GM21528 (cell line): ENCODE data around the gene NKAIN2.
"Not testable (repeated sequence)": the region's sequence is repeated elsewhere in the genome, so short reads cannot be mapped to it uniquely, and the experiment has no call there.

Source experiments
- ATAC-seq: cut with Tn5 transposase; IDR thresholded peaks from one replicate; pipeline ENCODE4 v1.9.1; 2021; ENCODE audit warnings: mild to moderate bottlenecking, moderate library complexity; ENCODE audit not compliant: unreplicated experiment, low FRiP score

NKAIN2 gene

DNA sequence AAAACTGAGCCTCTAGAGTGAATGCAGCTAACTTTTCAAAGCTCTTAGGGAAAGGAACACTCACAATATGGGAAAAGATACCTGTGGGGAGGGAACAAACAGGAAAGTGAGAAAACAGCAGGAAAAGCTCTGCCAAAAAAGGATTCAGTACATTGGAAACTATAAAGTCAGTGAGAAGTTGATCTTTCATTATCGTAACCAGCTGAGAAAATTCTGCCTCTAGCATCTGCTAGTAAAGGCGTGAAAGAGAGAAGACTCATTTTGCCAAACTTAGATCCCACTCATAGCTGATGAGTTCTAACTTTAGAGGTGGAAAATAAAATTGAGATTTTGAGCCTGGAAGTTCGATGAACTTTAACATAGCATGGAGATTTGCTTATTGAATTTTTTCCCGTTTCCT lies 836.8 kb downstream of the NKAIN2 start:
- no peak for ATAC-seq

DNA sequence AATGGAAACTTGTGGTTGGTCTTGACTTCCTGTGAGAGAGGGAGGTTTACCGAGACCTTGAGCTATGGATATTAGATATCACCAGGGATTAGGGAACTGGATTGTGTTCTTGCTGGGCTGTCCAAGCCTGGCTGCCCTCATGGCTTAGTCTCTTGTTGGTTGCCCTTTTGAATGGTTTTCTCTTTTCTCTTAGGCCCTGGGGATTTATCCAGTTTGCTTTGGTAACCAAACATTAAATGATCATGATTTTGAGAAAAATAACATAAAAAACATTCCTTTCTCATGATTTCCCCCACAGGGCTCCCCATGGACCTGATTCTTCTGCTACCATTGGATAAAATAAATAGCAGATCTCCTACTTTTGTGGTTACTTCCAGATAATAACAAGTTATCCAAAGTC lies 852.2 kb downstream of the NKAIN2 start:
- no peak for ATAC-seq

DNA sequence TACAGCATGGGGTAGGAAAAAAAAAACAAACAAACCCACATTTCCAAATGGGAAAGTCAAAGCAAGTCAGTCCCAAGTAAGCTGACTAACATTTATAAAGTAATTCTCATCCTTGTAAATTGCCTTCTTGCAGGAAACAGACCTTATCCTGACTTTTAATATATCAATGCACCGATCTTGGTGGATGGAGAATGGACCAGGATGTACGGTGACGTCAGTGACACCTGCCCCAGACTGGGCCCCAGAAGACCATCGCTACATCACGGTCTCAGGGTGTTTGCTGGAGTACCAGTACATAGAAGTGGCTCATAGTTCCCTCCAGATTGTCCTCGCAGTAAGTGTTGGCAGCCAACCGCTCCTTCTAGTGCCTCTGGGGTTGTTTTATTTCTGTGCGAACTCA lies 854.4 kb downstream of the NKAIN2 start:
- no peak for ATAC-seq

DNA sequence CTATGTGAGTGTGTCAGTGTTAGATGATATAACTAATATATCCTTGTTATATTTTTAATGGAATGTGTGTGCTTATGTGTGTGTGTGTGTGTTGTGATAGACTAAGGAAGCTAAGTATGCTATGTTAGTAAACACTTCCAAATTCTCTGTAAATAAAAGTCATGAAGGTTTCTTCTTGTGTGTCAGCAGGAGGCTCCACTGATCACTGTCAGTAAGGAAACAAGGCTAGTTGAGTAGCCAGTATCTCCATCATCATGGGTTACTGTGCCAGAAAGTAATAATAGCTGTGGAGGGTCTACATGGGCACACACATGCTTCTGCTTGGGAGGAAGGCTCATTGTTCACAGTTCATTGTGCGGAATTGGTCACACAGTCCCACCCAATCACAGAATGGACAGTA lies 855.8 kb downstream of the NKAIN2 start:
- no peak for ATAC-seq

DNA sequence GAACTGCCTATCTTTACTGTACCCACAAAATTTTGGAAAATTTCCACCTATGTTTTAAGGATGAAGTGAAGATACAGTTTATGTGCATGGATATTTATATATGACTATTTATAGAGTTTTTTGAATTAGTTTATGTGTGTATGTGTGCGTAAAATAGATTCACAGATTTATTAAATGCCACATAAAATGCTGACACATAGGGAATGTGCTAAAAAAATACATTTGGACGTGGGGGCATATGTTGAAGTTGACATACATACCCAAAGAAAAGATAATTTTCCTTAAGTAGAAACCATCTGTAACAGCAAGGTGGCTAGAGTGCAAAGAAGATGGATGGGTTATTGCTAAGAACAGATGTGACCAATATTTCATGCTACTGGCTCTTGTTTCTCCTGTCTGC lies 856.5 kb downstream of the NKAIN2 start:
- no peak for ATAC-seq

DNA sequence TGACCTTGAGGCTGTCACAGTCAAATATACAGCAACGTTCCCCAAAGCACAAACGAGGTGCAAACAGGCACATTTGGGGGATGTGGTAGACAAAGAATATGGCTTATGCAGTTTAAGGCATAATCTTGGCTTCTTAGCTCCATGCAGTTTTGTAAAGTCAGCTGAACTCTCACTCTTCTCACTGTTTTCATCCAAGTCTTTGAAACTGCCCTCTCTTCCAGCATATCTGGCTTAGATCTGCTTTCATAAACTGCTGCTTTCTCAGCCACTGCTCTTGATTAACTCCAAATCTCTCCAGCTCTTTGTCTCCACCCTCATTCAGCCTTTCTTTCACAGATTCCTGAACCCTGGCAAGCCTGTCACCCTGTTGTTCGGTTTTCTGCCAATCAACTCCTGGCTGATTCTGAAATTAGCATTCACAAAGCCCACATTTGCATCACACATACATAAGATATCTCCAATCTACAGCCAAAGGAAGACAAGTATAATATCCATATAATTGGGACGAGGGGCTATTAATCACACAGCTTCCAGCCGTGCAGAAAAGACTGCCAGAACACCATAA lies 857.5 kb downstream of the NKAIN2 start:
- ATAC-seq: no peak

DNA sequence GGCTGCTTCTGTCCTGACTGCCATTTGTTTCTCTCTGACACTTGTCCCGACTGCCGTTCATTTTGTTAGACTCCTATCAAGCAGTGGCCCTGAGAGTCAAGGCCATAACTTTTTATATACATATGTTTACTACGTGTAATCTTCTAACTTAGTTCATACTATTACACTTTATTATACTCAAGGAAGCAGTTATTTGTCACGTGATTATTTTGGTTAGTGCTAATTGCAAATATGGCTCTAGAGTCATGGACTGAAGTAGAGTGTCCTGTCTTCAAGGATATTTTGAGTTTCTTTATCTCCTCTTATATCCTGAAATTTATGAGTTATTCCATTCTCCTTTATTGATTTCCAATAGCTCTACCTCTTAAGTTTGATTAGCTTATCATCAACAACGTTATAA lies 864.4 kb downstream of the NKAIN2 start:
- ATAC-seq: no peak

DNA sequence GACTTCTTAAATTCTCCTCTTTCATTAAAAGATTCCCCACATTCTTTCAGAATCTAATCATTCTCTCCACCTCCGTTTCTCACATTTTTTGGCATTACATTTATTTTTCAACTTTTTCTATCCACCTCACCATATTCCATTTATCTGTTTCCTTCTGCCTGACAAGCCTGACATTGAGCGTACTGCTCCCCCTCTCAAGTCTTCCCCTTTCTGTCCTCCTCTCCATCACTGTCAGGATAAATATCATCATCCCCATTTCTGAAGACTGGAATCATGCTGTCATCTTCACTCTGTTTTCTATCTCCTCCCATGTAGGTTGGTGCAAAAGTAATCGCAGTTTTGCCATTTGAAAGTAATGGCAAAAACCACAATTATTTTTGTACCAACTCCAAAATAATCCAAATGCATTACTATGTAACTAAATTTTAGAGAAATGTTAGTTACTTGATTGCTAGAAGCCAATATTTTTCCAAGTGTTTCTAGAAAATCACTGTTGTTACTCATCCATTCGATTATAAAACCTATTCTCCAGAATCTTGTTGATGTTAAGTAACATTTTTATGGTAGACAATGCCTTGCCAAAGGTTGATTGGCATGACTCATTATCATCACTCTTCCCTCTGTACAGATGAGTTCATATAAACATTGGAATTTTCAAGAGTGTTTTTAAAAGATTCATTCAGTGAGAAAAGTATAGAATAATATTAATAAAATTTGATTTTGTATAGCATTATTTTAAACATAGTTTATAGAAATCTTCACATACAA lies 866.2 kb downstream of the NKAIN2 start:
- no peak for ATAC-seq

DNA sequence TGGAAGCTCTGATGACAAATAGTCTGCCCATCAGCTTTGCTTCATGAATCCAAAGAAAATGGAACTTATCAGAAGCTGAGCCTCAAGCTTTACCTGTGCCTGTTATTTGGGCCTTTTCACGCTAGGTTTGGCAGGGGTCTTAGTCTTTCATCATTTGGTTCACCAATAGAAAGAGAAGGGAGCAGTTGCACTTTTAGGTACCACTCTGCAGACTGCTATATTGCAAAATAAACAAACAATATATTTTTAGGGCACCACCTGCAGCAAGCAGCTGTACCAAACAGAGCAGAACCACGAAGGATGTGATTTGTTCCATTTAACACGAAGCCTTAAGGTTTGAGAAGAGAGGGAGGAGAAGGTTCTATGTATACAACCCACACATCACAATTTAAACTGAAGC lies 867.1 kb downstream of the NKAIN2 start:
- ATAC-seq: no peak

DNA sequence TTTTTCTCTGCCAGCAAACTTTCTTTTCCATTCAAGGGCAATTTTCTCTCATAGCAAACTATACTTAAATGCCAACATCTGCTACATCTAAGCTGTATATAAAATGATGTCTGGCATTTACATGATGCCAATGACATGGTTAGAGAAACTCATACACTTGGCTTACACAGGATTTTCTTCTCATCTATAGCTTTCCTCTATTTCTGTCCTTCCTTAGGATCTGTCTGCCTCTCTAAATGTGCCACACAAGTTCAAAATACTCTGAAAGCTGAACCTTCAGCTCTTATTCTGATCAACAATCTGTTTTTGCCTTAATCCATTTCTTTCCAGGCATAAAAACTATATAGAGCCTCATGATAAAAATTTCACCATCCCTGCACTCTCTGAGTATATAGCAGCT lies 867.7 kb downstream of the NKAIN2 start:
- no peak for ATAC-seq

DNA sequence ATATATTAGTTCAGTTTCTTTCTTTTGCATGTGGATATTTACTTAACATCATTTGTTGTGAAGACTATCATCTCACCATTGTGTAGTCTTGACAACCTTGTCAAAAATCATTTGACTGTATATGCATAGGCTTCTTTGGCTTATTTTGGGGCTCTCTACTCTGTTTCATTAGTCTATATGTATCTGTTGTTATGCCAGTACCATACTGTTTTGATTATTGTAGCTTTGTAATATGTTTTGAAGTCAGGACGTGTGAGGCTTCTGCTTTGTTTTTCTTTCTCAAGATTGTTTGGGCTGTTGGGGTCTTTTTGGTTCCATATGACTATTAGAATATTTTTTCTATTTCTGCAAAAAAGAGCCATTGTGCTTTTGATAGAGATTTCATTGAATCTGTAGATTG lies 870.4 kb downstream of the NKAIN2 start:
- ATAC-seq: no peak

DNA sequence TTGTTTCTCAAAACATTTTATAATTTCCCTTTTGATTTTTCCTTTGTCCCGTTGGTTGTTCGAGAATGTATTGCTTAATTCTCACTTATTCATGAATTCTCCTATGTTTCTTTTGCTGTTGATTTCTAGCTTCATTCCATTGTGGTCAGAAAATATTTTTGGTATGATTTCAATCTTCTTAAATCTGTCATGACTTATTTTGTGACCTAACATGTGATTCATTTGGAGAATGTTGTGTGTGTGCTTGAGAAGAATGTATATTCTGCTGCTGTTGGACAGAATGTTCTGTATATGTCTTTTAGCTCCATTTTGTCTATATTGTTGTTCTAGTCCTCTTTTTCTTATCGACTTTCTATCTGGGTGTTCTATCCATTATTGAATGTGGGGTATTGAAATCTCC lies 872.4 kb downstream of the NKAIN2 start:
- no peak for ATAC-seq

DNA sequence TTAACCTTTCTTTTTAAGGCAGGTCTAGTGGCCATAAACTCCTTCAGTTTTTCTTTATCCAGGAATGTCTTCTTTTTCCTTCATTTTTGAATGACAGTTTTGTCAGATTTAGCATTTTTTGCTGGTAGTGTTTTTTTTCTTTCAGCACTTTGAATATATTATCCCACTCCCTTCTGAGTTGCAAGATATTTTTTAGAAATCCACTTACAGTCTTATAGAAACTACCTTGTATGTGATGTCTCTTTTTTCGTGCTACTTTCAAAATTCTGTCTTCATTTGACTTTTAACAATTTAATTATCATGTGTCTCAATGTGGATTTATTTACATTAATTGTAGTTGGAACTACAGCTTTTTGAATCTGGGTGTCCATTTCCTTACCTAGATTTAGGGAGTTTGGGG lies 874.2 kb downstream of the NKAIN2 start:
- no peak for ATAC-seq

DNA sequence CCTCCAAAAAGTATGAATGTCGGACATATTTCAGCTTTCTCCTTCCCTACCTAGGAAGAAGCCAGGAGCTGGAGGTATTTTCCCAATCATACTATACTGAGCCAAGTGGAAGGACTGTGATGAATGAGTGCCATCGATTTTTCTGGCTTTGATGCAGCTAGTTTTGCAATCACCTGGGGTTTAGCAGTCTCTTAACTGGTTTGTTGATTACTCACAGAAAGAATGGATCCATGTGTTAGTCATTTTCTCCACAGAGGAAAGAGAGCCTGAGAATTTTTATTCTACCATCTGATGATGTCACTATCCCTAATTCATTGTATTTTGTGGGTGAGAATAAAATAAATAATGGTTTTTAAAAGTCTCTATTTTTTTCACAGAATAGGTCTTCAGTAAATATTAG lies 875.7 kb downstream of the NKAIN2 start:
- no peak for ATAC-seq

DNA sequence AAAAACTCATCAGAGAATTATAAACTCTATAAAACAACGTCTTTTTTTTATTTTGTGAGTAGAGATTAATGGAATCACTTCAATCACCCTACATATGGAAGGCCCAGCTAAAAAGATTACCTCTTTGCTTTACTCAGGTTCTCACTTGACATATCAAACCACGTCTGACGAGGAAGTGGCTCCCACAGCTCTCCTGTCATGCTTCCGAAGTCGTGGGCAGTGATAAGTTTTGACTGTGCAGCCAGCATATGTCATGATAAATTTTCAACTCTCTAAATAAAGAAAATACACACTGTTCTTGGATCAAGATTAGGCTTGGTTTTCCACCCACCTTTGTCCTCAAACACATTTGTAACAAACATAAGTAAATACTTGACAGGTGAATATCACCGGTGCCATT lies 879.1 kb downstream of the NKAIN2 start:
- ATAC-seq: no peak

DNA sequence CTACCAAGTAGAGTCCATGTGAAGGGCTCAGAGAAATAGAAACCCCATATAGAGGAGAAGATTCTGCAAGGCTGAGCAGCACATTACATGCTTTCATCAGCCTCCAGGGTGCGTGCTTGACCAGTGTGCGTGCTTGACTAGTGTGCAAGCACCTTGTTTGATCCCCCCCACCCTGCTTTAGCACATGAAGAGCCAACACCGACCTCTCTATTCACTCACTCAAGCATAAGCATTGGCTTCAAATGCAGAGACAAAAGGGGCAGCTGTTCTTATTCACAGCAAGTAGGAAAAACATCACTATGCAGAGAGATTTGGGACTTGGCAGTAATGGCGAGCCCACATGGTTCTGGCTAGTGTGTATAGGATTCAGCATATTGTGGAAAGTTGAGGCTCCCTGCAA lies 879.8 kb downstream of the NKAIN2 start:
- ATAC-seq: no peak

DNA sequence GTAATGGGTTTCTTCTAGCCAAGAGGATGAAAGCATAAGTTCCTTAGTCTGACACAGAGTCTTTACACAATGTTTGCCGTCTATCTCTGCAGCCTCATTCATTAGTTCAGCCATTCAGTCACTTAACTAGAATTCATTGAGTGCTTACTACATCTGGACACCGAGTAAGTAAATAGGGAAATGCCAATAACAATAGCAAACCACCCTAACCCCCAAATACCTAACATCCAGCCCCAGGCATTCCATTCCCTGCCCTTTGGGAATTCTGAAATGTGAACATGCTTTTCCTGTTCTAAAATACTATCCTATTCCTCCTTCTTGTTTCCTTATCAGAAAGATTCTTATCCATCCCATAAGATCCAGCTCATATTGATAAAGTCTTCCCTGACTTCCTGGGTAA lies 881.0 kb downstream of the NKAIN2 start:
- ATAC-seq: no peak

DNA sequence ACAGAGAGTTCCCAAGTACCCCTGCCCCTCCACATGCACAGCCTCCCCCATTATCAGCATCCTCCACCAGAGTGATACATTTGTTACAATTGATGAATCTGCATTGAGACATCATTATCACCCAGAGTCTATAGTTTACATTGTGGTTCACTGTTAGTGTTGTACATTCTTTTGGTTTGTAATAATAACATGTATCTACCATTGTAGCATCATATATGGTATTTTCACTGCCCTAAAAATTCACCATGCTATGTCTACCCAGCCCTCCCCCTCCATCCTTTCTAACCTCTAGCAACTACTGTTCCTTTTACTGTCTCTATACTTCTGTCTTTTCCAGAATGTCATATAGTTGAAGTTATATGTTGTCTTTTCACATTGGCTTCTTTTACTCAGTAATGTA lies 884.7 kb downstream of the NKAIN2 start:
- no peak for ATAC-seq

DNA sequence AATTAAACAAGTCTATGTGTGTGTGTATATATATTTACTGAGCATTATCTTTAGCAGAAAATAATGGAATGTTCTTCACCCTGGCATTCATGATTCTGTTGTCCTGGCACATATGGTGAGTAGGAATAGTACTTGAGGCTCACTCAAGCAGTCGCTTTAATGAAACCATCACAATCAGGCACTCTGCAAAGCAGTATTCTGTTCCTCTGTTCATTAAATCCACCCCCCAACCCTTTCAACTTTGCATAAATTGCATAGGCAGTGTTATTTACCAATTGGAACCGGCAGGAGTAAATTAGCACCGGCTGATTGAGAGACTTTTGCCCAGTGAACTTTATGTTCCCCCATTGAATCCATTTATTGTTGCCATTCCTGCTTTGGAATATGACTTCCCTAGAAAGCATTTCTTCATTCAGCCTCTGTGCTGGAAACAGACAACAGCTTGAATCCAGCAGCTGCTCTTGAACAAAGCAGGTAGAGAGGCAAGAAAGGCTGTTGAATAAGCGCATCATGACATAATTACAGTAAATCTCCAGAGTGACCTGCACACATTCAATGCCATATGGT lies 890.6 kb downstream of the NKAIN2 start:
- no peak for ATAC-seq

DNA sequence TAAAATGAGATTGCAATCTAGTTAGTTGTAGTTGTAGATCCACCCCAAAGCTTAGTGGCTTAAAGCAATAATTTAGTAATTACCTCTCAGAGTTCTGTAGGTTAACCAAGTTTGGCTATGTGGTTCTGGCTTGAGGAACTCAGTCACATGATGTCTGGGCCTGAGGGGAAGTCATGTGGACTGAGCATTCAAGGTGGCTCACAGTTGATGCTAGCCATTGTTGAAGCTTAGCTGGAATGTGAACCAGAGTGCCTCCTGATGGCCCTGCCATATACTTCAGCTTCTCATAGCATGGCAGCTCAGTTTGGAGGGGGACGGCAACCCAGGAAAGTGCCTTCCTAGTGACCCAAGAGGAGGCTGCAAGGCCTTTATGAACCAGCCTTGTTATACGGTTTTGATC lies 895.4 kb downstream of the NKAIN2 start:
- no peak for ATAC-seq

DNA sequence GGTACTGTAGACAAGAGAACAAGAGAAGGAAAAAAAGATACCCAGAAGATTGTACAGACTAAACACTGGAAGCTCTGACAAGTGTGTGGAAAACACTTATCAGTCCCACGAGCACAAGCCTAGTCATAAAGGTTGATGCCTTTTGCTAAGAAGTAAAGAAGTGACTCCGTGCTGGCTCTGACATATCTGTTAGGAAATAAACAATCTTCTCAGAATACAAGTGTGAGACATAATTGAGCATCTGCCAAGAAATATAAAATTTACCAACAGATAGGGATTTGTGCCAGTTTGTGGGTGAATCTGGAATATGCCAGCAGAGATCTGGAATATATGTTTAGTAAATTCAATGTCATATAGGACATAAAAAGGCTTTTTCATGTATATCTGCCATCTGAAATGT lies 899.9 kb downstream of the NKAIN2 start:
- ATAC-seq: no peak

DNA sequence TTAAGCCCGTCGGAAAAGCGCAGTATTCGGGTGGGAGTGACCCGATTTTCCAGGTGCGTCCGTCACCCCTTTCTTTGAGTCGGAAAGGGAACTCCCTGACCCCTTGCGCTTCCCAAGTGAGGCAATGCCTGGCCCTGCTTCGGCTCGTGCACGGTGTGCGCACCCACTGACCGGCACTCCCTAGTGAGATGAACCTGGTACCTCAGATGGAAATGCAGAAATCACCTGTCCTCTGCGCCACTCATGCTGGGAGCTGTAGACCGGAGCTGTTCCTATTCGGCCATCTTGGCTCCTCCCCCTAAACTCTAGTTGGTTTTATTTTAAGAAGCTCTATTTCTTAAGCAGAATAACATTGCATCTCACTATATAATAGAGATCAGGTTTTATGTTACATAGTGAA lies 908.9 kb downstream of the NKAIN2 start:
- not testable (repeated sequence) for ATAC-seq
